Chondrocyte (in vitro differentiated cells): ENCODE results near the gene SGMS1. TPM values are rescaled to one million over a fixed set of nuclear protein-coding genes. Genes with fewer than 3 reads are reported as not detected.

ENCODE experiments used
- DNase-seq: peaks from one replicate; pipeline ENCODE4 v3.0.0; 2021; ENCODE audit warnings: mixed read lengths, low spot score
- H3K27ac Mint-ChIP-seq: one replicate; pipeline ENCODE4 v1.8.0; 2021; ENCODE audit warnings: mild to moderate bottlenecking, moderate library complexity, mixed read lengths; ENCODE audit not compliant: unreplicated experiment
- H3K27me3 Mint-ChIP-seq: 2 replicates; pipeline ENCODE4 v1.8.0; 2021; ENCODE audit warnings: low read depth, mixed read lengths
- H3K36me3 Mint-ChIP-seq: 2 replicates; pipeline ENCODE4 v1.8.0; 2021; ENCODE audit warnings: low read depth, mixed read lengths
- H3K4me1 Mint-ChIP-seq: 2 replicates; pipeline ENCODE4 v1.8.0; 2021; ENCODE audit warnings: low read depth, mild to moderate bottlenecking, mixed read lengths
- H3K4me3 Mint-ChIP-seq: one replicate; pipeline ENCODE4 v1.8.0; 2021; ENCODE audit warnings: mild to moderate bottlenecking, moderate library complexity, mixed read lengths; ENCODE audit not compliant: unreplicated experiment
- H3K9me3 Mint-ChIP-seq: 2 replicates; pipeline ENCODE4 v1.8.0; 2021; ENCODE audit warnings: low read depth, mixed read lengths
- CTCF ChIP-seq: fragments of 200-600 bp; sonication (generic); IDR thresholded peaks from 2 replicates; pipeline ENCODE4 v1.5.0; 2021; ENCODE audit warnings: antibody characterized with exemption, mild to moderate bottlenecking, moderate library complexity
- total RNA-seq: library from RNA; stranded (reverse); gene quantifications from 3 replicates; pipeline ENCODE4 v1.2.1, GENCODE V29; 2021

Gene SGMS1
- total RNA-seq, 1 donor from 2014 or later = 27.1 TPM

GRCh38 chr10:50658165-50658564 is 34.4 kb upstream of the SGMS1 start:
- no peak overlapping the region for H3K4me3 Mint-ChIP-seq
- H3K27ac Mint-ChIP-seq = no peak overlapping the region
- peaks cover 24% of the 10 kb centered on the region for H3K27me3 Mint-ChIP-seq
- no peaks in the 10 kb centered on the region for H3K9me3 Mint-ChIP-seq
- no peak for DNase-seq
- no peak for TF ChIP-seq CTCF
- H3K36me3 Mint-ChIP-seq = no peaks in the 10 kb centered on the region
- no peaks in the 10 kb centered on the region for H3K4me1 Mint-ChIP-seq

GRCh38 chr10:50653758-50654157 is 30.0 kb upstream of the SGMS1 start:
- Mint-ChIP-seq H3K36me3 (no peaks in the 10 kb centered on the region), H3K27me3 (peaks cover 12% of the 10 kb centered on the region), H3K9me3 (no peaks in the 10 kb centered on the region), H3K4me3 (no peak overlapping the region), H3K27ac (no peak overlapping the region), H3K4me1 (no peaks in the 10 kb centered on the region)
- TF ChIP-seq CTCF = no peak
- no peak for DNase-seq

- Mint-ChIP-seq H3K4me1 (no peaks in the 10 kb centered on the region), H3K9me3 (no peaks in the 10 kb centered on the region), H3K4me3 (no peak overlapping the region), H3K27me3 (peaks cover 10% of the 10 kb centered on the region), H3K36me3 (no peaks in the 10 kb centered on the region), H3K27ac (no peak overlapping the region)
- no peak for DNase-seq
- peak; percentile 80 for TF ChIP-seq CTCF
Measured at GRCh38 chr10:50653142-50653541, 29.4 kb upstream of the SGMS1 start.

GRCh38 chr10:50651808-50652207 is 28.1 kb upstream of the SGMS1 start:
- Mint-ChIP-seq H3K4me3 (no peak overlapping the region), H3K27ac (no peak overlapping the region), H3K4me1 (no peaks in the 10 kb centered on the region), H3K36me3 (no peaks in the 10 kb centered on the region), H3K27me3 (peaks cover 10% of the 10 kb centered on the region), H3K9me3 (no peaks in the 10 kb centered on the region)
- DNase-seq = no peak
- no peak for TF ChIP-seq CTCF

GRCh38 chr10:50650481-50650880 is 26.7 kb upstream of the SGMS1 start:
- Mint-ChIP-seq H3K36me3 (no peaks in the 10 kb centered on the region), H3K27me3 (peaks cover 10% of the 10 kb centered on the region), H3K4me1 (no peaks in the 10 kb centered on the region), H3K9me3 (no peaks in the 10 kb centered on the region), H3K27ac (no peak overlapping the region), H3K4me3 (no peak overlapping the region)
- no peak for TF ChIP-seq CTCF
- no peak for DNase-seq
